ENCODE results near the gene GNPAT.
"Not testable (repeated sequence)": the region's sequence is repeated elsewhere in the genome, so short reads cannot be mapped to it uniquely, and the experiment has no call there.

Gene GNPAT

DNA sequence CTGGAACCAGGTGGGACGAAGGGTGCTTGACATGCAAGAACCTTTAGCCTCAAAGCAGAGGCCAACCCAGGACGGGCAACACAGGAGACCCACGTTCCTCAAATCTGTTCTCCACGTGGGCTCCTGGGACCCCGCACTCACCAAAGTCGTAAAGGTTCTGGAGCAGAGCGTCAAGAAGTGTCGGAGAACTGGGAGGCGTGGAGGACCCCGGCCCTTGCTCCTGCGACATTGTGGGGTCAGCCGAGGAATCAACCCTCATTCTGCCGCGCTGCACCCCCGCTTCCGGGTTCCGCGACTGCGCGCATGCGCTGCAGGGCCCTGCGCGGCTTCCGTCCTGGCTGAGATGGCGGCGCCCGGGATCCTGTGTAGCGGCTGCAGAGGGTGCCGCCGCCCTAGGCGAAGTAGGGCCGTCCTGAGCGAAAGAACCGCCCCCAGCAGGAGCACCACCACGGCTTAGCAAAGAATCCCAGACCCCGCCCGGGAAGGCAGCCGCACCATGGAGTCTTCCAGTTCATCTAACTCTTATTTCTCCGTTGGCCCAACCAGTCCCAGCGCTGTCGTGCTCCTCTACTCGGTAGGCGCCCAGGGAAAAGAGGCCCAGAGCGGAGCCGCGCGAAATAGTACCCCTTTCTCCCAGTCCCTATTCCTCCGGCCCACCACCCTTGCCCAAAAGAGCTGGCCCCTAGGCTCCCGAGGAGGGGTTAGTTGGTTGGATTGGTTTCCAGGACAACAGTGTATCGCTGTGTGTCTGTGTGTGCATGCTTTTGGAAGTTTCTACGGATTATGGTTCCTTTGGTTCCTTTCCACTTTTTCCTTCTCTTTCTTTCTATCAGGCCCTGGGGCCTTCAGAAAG is at the start of gene GNPAT:
TSS of gene GNPAT (plus strand) at position 330 of the 853 bp plus-strand sequence. CDS start at position 497, 167 bp downstream.
- peak; percentile 90 for DNase-seq

GRCh38 chr1:231192620-231193163 is 48.3 kb upstream of the GNPAT start:
- DNase-seq: no peak

DNA sequence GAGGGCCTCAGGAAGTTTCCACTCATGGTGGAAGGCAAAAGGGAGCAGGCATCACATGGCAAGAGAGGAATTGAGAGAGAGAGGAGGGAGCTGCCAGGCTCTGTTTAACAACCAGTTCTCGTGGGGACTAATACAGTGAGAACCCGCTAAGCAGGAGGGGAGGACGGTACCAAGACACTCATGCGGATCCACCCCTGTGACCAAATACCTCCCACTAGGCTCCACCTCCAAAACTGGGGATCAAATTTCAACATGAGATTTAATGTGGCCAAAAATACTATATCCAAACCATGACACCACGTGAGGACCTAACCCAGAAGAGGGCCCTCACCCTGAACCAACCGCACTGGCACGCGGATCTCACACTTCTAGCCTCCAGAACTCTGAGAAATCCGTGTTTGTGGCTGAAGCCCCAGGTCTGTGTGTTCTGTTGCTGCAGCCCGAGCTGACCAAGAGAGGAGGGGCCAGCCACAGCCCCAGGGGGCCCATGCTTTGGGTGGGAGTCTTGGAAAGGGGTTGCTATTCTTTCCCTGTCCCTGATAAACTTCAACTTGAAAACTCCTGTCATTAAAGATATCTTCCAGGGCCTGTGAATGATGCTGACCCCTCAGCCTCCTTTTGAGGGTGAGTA is 47.2 kb upstream of the GNPAT start:
- DNase-seq: no peak

DNA sequence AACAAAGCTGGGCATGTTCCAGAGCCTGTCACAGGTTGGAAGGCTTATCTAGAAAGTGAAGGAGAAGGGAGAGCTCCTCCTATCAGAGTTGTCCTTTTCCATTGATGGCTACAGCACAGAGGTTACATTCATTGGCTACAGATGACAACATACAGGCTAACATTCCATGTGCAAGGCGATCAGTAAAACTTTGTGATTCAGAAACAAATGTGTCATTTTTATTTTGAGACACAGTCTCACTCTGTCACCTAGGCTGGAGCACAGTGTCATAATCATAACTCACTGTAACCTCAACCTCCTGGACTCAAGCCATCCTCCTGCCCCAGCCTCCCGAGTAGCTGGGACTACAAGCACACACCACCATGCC is 46.6 kb upstream of the GNPAT start:
- DNase-seq: no peak

DNA sequence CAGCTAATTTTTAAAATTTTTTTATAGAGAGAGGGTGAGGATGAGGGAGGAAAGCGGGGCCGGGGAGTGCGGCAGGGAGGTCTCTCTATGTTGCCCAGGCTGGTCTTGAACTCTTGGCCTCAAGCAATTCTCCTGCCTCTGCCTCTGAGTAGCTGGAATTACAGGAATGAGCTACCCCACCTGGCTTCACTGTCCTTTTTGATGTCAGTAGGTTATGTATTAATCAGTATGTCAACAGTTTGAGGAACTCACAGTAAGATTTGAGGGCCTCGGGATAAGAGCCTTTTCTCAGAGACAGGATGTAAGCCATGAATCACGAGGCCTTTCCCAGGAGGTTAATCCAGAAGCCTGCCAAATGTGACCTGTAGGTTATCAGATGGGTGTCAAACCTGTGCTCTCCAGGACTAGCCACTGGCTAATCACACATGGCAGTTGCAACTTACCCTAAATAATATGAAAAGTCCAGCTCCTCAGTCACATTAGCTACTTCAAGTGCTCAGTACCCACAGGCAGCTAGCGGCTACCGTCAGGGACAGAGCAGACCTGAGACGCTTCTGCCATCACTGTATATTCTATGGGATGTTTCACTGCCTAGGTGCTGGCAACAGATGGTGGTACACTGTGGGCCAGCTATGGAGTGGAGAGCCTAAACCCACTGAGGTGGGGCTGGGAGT is 46.0 kb upstream of the GNPAT start:
- DNase-seq: no peak

DNA sequence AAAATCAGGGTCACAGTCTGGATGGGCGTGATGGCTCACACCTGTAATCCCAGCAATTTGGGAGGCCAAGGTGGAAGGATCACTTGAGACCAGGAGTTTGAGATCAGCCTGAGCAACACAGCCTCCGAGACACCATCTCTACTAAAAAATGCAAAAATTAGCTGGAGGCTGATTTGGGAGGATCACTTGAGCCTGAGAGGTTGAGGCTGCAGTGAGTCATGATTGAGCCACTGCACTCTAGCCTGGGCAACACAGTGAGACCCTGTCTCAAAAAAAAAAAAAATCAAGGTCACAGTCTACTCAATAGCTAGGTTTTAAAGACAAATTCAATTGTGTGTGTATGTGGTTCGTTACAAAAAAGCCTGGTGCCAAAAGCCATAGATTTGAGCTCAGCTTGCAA is 44.7 kb upstream of the GNPAT start:
- DNase-seq: no peak

DNA sequence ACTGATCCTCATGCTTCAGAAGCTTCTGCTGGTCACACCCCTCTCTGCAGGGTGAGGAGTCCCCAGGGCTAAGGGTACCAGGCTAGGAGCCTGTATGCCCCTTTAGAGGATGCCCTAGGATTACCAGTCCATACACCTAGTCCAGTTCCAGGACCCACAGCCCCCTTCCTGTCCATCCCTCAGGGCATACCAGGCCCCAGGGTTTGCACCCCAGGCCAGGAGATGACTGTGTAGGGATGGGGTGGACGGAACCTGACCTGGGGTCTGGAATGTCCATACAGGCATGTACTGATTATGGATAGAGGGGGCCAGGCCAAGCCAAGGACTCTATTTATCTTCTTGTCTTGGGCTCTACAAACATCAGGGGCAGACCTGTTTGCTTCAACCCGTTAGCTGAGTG is 44.3 kb upstream of the GNPAT start:
- DNase-seq: no peak

DNA sequence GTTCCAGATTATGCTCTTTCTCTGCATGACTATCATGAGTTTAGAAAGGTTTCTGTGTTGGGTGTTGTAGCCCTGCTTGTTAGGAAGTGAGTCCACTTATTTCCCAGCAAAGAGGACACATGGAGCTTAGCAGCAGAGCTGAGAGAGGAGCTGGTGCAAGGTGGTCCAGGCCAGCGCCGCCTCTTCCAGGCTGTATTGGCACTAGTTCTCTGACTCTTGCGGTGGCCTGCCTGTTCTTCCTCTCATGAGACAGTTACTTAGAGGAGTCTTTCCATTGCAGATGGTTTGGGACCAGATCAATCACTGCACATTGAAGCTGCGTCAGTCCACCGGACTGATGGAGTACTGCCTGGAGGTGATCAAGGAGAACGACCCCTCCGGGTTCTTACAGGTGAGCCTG is 41.1 kb upstream of the GNPAT start:
- DNase-seq: no peak

GRCh38 chr1:231200388-231201031 is 40.5 kb upstream of the GNPAT start:
- no peak for DNase-seq

DNA sequence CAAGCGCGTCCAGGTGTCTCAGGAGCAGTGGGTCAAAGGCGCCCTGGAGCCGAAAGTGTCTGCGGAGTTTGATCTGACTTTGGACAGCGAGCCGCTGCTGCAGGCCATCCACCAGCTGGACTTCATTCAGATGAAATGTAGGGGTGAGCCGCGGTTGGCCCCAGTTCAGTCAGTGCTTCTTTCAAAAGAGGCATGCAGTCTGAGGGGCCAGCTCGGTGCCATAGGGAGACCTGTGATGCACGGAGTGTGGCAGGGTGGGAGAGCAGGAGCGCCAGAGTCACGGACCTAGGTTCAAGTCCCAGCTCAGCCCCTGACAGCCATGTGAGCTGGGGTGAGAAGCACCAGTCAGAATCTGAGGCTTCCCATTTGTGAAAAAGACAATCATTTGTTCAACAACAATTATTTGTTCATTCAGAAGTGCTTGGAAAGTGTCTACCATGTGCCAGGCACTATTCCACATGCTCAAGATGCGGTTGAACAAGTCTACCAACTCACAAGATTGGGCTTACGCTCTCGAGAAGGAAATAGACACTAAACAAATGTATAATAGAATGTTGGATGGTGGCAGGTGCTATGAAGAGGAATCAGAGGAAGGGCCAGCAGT is 39.5 kb upstream of the GNPAT start:
- no peak for DNase-seq

DNA sequence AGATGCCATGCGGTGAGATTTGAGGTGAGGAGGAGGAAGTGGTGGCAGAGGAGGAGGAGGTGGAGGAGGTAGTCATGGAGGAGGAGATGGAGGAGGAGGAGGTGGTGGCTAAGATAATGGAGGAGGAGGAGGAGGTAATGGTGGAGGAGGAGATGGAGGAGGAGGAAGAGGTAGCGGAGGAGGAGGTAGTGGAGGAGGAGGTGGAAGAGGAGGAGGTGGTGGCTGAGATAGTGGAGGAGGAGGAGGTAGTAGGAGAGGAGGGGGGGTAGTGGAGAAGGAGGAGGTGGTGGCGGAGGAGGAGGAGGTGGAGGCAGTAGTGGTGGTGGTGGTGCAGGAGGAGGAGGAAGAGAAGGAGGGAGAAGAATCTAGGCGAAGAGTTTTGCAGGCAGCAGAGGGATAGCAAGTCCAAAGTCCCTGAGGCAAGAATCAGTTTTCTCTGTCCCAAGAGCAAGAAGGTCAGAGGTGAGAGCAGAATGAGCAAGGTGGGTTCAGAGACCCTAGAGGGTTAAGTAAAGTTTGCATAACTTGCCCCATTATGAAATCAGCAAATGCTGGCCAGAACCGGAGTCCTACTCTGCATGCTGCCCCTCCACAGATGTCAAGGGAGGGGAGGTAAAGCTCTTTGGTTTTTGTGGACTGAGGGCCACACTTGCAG is 38.9 kb upstream of the GNPAT start:
- DNase-seq: no peak

GRCh38 chr1:231203259-231204057 is 37.6 kb upstream of the GNPAT start:
- no peak for DNase-seq

DNA sequence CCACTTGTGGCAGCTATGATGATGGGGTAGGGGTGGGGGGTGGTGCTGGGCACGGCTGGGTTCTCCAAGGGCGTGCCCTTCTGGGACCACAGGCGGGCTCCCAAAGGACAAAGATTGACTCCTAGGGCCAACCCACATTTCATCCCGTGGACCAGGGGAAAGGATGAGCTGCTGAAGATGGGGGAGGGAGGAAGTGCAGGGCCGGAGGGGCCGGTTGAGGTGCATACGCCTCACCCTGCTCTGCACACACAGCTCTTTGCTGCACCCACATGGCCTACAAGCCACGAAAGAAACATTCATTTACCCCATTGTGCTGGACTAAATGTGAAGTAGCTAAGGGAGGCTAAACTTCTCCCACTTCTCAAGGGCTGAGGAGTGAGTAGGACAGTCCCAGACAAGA is 34.2 kb upstream of the GNPAT start:
- DNase-seq: no peak

DNA sequence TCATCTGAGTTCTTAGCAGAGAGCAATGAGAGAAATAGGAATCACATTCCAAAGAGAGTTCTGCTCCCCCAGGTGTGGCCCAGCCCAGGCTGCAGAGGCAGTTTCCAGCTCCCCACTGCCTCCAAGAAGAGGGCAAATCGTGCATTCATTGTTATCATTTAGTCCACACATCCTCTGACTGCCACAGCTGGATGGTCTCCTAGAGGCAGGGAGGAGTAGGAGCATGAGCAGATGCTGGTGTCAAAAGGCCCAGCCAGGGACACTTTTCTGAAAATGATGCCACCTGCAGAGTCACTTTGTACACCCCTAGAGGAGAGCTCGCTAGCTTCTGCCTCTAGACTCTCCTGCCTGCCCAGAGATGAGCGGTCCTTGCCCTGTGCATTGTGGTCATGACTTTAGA is 33.6 kb upstream of the GNPAT start:
- DNase-seq: no peak

GRCh38 chr1:231208980-231209379 is 32.0 kb upstream of the GNPAT start:
- no peak for DNase-seq

DNA sequence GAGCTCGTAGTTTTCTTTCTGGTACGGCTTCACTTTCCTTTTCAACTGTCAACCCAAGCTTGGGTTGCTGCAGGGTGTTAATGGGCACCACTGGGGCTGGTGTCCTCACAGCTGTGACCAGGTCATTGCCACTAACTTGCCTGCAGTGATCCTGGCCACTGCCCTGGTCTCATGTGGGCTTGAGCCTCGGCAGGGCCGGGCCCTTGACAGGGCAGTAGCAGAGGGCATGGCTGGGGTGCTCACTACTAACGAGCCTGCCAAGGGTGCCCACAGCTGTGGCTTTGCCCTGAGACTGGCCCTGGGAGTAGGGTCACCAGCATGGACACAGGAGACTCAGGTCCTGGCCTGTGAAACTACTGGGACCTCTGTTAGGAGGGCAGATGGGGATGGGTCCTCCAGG is 31.5 kb upstream of the GNPAT start:
- no peak for DNase-seq

- DNase-seq: no peak
Measured at GRCh38 chr1:231210126-231210525, 30.9 kb upstream of the GNPAT start.

DNA sequence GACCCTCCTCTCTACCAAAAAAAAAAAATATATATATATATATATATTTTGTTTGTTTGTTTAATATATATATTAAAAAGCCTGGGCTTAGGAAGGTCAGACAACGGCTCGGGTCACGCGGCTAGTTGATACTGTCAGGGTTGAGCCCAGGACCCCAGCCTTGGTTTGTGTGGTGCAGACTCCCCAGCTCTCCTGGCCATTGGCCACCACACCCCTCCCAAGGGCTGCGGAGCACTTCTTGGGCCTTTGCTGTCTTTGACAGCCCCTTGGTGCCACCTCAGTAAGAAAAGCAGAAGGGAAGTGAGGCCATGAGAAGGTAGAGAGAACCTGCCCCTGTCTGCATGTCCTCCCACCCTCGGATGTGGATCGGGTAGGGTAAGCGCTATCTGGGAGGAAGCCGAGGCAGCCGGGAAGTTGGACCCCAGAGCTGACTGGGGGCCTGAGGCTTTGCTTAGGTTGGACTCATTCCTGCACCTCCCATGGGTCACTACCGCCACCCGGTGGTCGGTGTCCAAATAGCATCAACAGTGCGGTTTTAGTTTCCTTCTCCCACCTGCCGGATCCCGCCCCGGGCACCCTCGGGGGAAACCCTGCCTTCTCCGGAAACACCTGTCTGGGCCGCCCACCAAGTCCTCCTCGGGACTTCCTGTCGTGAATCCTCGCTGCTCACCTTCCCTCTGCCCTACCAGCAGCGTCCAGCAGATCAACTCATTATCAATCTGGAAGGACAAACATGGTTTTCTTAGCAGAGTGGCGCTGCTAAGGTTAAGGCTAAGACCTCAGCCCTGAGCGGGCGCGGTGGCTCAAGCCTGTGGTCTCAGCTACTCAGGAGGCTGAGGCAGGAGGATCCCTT is 29.8 kb upstream of the GNPAT start:
- DNase-seq: peak; percentile 92

DNA sequence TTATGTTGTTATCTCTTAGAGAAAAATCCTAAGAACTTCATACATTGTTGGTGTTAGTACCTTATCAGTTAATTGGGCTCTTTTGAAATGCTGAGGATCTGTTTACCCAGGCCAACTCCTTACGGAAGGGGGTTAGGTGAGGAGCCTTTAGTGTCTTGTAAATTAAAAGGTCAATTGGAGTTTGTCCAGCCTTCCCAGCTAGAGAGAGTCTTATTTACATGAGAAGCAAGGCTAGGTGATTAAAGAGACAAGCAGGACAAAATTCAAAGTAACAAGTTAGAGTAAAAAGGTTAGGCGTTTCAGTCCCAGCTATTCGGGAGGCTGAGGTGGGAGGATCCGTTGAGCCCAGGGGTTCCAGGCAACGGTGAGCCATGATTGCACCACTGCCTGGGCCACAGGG is 28.7 kb upstream of the GNPAT start:
- DNase-seq: not testable (repeated sequence)

DNA sequence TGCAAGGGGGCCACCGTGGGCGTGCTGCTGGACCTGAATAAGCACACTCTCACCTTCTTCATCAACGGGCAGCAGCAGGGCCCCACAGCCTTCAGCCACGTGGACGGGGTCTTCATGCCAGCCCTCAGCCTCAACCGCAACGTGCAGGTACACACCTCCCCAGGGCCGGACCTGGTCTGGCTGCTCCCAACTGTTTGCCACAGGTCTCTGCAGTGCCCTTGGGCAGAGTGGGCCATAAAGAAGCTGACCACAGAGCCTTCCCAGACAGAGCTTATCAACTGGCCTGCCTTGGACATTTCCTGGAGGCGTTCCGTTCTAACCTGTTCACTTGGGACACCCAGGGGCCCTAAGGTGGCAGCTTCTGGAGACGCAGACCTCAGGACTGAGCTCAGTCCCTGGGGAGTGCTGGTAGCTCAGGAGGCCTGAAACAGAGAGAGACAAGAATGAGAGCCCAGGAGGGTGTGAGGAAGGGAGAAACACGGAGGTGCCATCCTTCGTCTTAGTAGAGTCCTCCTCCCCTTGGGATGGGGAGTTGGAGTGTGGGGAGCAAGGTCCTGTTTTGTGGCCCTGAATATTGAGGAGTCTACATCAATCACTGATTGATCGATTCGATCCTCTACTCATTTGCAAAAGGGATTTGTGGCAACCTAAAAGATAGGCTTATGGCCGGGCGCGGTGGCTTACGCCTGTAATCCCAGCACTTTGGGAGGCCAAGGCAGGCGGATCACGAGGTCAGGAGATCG is 27.0 kb upstream of the GNPAT start:
- no peak for DNase-seq
